HL-60/S4 treated with phorbol 12-myristate 13-acetate at 8.2 ng/mL for 4 days and 3 days (cell line): ENCODE results near the gene ITLN2.
"Not testable (repeated sequence)": the region's sequence is repeated elsewhere in the genome, so short reads cannot be mapped to it uniquely, and the experiment has no call there.

Source experiments
- in situ Hi-C: fragments of 300-500 bp; cut with MboI; formaldehyde crosslinking; loops from 2 replicates; pipeline ENCODE4 v1.15.0; 2022; ENCODE audit warnings: low sequenced_read_pairs

ITLN2 gene

GRCh38 chr1:160910170-160910750 is 44.3 kb downstream of the ITLN2 start:
- in situ Hi-C loops = no loop called here

- in situ Hi-C loops = no loop called here
Measured at GRCh38 chr1:160907976-160908375, 46.6 kb downstream of the ITLN2 start.

DNA sequence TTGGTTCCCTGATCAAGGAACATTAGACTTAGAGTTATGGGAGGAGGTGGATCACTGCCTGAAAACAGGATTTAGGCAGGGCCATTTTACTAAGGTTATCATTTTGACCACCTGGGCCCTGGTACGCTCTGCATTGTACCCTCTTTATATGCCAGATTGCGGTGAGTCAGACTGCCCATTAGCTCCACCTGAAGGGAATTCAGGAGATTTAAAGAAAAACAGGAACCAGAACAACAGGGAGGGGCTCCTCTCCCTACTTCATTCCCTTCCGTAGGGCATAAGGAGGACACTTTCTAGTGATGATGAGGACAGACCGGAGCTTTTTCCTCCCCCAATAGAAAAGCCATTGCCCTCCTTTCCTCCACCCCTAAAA is 49.0 kb downstream of the ITLN2 start:
- in situ Hi-C loops = no loop called here

DNA sequence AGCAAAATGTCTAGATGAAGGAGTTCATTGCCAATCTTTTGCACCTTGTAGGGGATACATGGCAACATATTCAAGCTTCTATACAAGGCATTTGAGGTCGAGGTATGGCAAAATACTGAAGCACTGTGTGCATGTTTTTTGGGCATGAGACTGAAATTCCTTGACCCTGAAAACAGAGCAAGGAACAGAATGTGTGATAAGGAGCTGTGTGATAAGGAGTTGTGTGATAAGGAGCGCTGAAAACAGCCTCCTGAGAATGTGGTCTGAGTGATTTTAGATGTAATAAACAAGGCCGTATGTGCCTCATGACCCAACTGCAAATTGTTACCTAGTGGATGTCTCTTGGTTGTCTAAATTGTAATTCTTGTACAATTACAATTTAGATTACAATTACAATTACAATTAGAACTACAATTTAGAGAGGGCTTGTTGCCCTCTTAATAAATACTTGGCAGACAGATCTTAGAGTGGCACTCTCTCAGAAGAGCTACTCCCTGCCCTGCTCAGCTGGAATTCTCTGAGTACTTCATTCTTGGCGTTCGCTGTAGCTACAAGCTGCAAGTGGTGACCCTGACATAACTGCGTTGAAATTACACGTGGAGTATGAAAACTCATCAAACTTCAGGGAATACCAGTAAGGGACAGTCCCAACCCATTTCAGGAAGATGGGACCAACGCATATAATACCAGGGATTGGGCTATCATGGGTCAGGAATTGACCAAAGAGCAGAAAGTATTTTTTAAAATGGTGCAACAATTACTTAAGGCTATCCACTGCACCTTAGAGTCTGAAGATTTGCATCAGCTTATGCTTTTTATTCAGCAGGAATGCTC is 49.6 kb downstream of the ITLN2 start:
- in situ Hi-C loops = no loop called here

DNA sequence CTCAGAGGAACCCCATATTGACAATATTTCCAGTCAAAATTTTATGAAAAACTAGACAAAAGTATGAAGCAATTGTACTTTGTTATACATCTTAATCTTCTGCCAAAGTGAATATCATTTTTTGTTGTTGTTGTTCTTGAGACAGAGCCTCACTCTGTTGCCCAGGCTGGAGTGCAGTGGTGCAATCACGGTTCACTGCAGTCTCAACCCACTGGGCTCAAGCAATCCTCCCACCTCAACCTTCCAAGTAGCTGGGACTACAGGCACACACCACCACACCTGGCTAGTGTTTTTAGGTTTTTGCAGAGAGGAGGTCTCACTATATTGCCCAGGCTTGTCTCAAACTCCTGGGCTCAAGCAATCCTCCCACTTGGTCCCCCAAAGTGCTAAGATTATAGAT is 52.4 kb downstream of the ITLN2 start:
- in situ Hi-C loops = not testable (repeated sequence)

DNA sequence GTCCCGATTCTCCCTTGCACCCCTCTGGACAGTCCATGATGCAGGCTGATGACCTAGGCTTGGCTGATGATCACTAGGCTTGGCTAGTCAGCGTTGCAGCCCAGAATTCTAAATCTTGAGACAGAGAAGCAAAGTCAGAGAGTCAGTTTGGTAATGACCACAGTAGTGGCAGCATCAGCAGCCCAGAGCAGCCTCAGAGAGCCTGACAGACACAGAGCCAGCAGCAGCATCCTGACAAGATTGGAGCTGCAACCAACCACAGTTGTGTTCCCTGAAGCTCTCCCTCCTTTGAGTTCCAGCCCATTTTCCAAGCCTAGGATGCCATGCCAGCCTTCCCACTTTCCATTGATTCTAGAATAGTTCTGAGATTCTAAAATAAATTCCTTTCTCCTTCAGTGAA is 52.8 kb downstream of the ITLN2 start:
- in situ Hi-C loops = no loop called here

GRCh38 chr1:160900683-160901082 is 53.9 kb downstream of the ITLN2 start:
- in situ Hi-C loops = not testable (repeated sequence)
